ENCODE results near the gene KPNA6.

Gene KPNA6

DNA sequence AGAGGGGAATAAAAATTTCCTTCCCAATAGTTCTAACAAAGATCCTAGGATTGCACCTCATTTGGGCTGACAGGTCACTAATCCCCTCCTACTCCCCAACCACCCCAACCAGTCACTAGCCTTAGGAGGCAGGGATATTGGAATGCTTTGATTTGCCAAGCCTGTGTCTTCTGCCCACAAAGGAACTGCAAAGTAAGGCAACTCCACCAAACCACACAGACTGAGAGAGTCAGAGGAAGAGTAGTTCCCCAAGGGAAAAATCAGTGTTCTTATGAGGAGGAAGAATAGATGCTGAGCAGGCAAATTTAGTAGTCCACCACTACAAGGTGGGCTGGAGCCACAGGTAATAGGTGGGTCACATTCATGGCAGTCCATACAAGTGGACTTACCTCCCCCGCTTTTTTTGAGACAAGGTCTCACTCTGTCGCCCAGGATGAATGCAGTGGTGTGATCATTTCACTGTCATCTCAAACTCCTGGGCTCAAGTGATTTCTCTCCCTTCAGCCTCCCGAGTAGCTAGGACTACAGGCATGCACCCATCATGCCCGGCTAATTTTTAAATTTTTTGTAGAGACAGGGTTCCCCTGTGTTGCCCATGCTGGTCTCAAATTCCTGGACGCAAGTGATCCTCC, 38.8 kb upstream of the KPNA6 start:
- TF ChIP-seq, protein P1, sequence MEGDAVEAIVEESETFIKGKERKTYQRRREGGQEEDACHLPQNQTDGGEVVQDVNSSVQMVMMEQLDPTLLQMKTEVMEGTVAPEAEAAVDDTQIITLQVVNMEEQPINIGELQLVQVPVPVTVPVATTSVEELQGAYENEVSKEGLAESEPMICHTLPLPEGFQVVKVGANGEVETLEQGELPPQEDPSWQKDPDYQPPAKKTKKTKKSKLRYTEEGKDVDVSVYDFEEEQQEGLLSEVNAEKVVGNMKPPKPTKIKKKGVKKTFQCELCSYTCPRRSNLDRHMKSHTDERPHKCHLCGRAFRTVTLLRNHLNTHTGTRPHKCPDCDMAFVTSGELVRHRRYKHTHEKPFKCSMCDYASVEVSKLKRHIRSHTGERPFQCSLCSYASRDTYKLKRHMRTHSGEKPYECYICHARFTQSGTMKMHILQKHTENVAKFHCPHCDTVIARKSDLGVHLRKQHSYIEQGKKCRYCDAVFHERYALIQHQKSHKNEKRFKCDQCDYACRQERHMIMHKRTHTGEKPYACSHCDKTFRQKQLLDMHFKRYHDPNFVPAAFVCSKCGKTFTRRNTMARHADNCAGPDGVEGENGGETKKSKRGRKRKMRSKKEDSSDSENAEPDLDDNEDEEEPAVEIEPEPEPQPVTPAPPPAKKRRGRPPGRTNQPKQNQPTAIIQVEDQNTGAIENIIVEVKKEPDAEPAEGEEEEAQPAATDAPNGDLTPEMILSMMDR (IDR thresholded peaks at IDR 0.05; ENCODE audit: low read depth, low read length) = no peak
- H3K4me3 ChIP-seq (replicated peaks in 1 of 2; ENCODE audit: low read depth in 2 of 2, low read length in 2 of 2) = no peak overlapping the region
- DNase-seq (ENCODE audit: low read depth in 2 of 2) = peak; percentile 52 to 65

DNA sequence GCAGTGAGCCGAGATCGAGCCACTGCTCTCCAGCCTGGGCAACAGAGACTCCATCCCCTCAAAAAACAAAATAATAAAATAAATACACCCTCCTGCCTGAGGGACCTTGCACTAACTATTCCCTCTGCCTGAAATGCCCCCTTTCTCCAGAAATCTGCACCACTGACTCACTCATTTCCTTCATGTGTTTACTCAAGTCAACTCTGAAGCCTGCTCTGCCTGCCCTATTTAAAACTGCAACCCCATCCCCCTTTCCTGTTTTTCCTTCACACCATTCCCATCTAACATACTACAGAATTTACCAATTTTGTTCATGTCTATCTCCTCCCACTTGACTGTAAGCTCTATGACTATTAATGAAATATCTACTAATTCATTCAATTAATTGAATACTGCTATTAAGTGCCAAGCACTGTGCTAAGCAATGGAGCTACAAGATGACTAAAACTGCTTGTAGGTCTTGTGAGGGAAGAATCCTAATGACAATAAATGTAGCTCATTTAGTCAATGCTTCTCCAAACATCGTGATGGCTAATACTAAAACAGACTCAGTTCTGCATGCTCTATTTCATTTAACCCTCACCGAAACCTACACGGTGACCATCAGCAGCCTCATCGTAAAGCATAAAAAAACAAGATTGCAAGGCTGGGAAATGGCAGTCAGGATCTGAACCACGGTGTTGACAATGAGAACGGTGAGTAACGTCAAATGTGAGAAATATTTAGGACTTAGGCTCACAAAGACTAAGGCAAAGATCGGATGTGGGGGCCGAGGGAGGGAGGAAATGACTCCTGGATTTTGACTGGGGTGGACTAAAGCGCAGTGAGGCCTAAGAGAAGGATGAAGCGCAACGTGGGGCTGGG, 35.9 kb upstream of the KPNA6 start:
- peak overlapping the region; percentile 76 to 95 for H3K4me3 ChIP-seq (replicated peaks in 1 of 2; ENCODE audit: low read depth in 2 of 2, low read length in 2 of 2)
- peak; percentile 75 to 88 for DNase-seq (ENCODE audit: low read depth in 2 of 2)

DNA sequence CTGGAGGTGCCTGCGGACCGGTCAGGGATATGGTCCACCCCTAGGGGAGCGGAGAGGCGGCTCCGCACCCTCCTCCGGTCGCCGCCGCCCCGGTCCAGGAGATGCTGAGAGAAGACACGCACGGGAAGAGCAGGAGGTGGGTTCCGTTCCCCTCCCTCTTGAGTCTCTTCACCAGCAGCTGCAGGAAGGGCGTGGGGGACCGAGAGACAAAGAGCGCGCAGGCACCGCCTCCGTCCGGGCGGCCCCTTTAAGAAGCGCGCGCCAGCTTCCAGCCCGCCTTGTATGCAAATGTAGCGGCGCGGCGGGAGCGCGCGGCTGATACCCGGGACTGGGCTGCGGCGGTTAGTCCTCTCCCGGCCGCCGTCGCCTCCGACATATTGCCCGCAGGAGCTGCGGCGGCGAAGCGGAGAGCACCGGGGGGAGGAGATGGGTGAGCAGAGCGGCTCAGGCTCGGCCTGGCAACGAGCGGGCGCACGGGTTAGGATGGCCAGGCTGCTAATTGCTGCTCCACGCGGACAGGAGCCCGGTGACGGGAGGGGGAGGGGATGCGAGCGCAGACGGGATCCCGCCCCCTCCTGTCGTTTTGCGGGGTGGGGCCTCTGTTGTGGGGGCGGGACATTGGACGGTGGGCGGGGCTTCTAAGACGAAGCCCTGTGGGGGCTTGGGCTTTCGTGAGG, 35.1 kb upstream of the KPNA6 start, which contains the start of gene TMEM39B:
TSS of gene TMEM39B (plus strand) at position 318 of the 677 bp plus-strand sequence. CDS start at position 427, 109 bp downstream.
- H3K4me3 ChIP-seq (replicated peaks in 1 of 2; ENCODE audit: low read depth in 2 of 2, low read length in 2 of 2) = peak within 1 kb of the TSS; percentile 76 to 95
- TF ChIP-seq, protein P1 (IDR thresholded peaks at IDR 0.05; ENCODE audit: low read depth, low read length) = no peak
- DNase-seq (ENCODE audit: low read depth in 2 of 2) = peak; percentile 97

More for the DNA sequence above, 35.9 kb upstream of the KPNA6 start:
- TF ChIP-seq, protein P1 (IDR thresholded peaks at IDR 0.05; ENCODE audit: low read depth, low read length) = no peak

DNA sequence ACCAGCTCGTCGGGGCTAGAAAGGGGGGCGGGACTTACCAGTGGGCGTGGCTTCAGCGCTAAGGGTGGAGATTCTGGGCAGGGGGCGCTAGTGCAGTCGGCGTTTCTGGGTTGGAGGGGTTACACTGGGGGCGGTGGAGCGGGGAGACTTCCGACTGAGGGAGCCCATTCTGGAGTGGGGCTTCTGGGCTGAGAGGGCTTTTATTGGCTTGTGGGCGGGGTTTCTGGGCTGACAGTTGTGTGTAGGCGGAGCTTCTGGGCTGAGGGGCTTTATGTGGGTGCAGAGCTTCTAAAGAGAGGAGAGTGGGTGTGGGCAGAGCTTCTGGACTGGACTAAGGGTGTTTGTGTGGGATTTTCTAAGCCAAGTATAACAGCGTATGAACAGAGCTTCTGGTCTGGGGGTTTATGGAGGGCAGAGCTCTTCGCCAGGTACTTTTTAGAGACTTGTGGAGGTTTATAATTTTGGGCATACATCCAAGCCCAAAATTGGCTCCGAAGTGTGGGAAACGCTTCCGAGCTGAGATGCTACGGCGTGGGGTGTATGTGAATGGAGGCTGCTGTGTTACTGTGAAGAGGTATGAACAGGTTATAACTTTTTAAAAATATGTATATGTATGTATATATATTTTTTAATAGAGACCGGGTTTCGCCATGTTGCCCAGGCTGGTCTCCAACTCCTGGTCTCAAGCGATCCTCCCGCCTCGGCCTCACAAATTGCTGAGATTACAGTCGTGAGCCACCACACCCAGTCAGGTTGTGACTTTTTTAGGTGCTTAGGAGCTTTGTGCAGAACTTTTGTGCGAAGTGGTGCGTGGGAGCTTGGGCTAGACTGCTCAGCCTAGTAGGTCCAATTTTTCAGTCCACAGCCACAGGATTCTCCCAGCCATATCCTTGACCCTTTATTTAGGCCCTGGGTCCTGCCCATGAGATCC, 34.3 kb upstream of the KPNA6 start:
- peak overlapping the region; percentile 76 to 95 for H3K4me3 ChIP-seq (replicated peaks in 1 of 2; ENCODE audit: low read depth in 2 of 2, low read length in 2 of 2)
- no peak for DNase-seq (ENCODE audit: low read depth in 2 of 2)
- TF ChIP-seq, protein P1 (IDR thresholded peaks at IDR 0.05; ENCODE audit: low read depth, low read length) = peak; percentile 20

DNA sequence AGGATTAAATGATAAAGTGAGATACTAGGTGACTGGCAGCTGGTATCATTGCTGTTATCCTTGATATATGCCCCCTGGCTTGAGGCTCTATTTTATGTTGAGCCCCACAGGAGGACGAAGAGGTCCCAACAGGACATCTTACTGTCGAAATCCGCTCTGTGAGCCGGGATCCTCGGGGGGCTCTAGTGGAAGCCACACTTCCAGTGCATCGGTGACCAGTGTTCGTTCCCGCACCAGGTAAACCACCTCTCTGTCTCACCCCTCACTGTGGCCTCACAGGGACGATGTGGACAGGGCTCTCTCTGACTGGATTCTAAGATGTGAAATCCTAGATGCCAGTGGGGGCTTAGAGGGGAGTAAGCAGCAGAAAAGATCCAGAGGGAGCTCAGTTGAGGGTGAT, 33.0 kb upstream of the KPNA6 start:
- TF ChIP-seq, protein P1 (IDR thresholded peaks at IDR 0.05; ENCODE audit: low read depth, low read length) = no peak
- no peak overlapping the region for H3K4me3 ChIP-seq (replicated peaks in 1 of 2; ENCODE audit: low read depth in 2 of 2, low read length in 2 of 2)
- DNase-seq (ENCODE audit: low read depth in 2 of 2) = no peak

DNA sequence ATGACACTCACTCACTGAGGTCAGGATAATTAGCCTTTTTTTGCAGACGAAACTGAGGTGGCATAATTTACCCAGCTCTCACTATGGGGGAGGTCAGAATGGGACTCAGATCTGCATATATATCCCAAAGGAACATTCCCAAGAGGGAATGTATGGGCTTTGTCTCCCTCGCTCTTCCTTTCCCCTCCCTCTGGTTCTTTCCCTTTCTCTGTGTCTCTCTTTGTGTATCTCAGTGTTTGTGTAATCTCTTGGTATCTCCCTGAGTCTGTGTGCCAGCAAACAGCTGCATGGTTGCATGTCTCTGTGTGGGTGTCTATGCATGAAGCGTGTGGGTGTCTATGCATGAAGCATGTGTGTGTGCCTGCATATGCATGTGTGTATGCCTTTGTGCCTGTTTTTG, 30.4 kb upstream of the KPNA6 start:
- H3K4me3 ChIP-seq (replicated peaks in 1 of 2; ENCODE audit: low read depth in 2 of 2, low read length in 2 of 2) = no peak overlapping the region
- no peak for DNase-seq (ENCODE audit: low read depth in 2 of 2)
- TF ChIP-seq, protein P1 (IDR thresholded peaks at IDR 0.05; ENCODE audit: low read depth, low read length) = no peak
